K562 (cell line): ENCODE results near the gene PRCP. TPM values are rescaled to one million over a fixed set of nuclear protein-coding genes. Genes with fewer than 3 reads are reported as not detected.

Experiments used
- BCOR ChIP-seq: fragments of 450-650 bp; IDR thresholded peaks from 2 replicates; pipeline ENCODE4 v1.6.1; 2016
- BRCA1 ChIP-seq, 2 experiments: fragments of 450-650 bp in 1 of 2; sonication (generic) in 1 of 2; formaldehyde crosslinking in 1 of 2; IDR thresholded peaks; 2 replicates each; pipeline versions ENCODE4 v1.5.0 to v1.6.1; 2017 to 2020; ENCODE audit warnings: mild to moderate bottlenecking in 1 of 2, missing genetic modification reagents in 1 of 2
- MYC ChIP-seq, 2 experiments: fragments of 250-450 bp in 1 of 2; sonication (Bioruptor Pico) in 1 of 2; IDR thresholded peaks; 2 replicates each; pipeline versions ENCODE4 v1.5.1 to v1.6.1; 2012 to 2021; ENCODE audit warnings: low read depth in 2 of 2, borderline replicate concordance in 1 of 2, improper control_type of control experiment in 1 of 2, low read length in 1 of 2, mild to moderate bottlenecking in 1 of 2, moderate library complexity in 1 of 2
- NR4A1 ChIP-seq, 2 experiments: fragments of 250-450 bp in 1 of 2; fragments of 450-650 bp in 1 of 2; sonication (Bioruptor Pico) in 1 of 2; IDR thresholded peaks; 2 replicates each; pipeline versions ENCODE4 v1.4.0 to v1.6.1; 2016 to 2020; ENCODE audit warnings: mild to moderate bottlenecking in 2 of 2, missing compliant biosample characterization in 1 of 2, missing genetic modification characterization in 1 of 2, moderate library complexity in 1 of 2
- PML ChIP-seq: IDR thresholded peaks from 2 replicates; pipeline ENCODE4 v1.6.1; 2012; ENCODE audit warnings: low read length, inconsistent platforms
- RAD21 ChIP-seq, 2 experiments: fragments of 250-450 bp in 1 of 2; fragments of 450-650 bp in 1 of 2; sonication (Bioruptor Pico) in 1 of 2; formaldehyde crosslinking in 1 of 2; IDR thresholded peaks in 1 of 2; conservative IDR thresholded peaks in 1 of 2; 2 replicates each; pipeline versions ENCODE4 v1.4.0 to v1.8.0; 2020 to 2022; ENCODE audit warnings: mild to moderate bottlenecking in 2 of 2, moderate library complexity in 1 of 2
- RBM22 ChIP-seq: fragments of 200-400 bp; formaldehyde crosslinking; IDR thresholded peaks from 2 replicates; pipeline ENCODE4 v1.6.1; 2018; ENCODE audit warnings: low read length, low read depth; ENCODE audit not compliant: poor library complexity, severe bottlenecking
- SAP30 ChIP-seq: fragments of 200-600 bp; sonication (generic); IDR thresholded peaks from 2 replicates; pipeline ENCODE4 v1.6.1; 2012; ENCODE audit warnings: borderline replicate concordance, low read depth, mild to moderate bottlenecking, moderate library complexity, low read length, control low read depth, inconsistent platforms; ENCODE audit not compliant: insufficient read depth, poor library complexity, severe bottlenecking
- SNIP1 ChIP-seq: fragments of 450-650 bp; IDR thresholded peaks from 2 replicates; pipeline ENCODE4 v1.7.1; 2017; ENCODE audit warnings: low read depth, mild to moderate bottlenecking
- SPI1 ChIP-seq: IDR thresholded peaks from 2 replicates; pipeline ENCODE4 v1.6.1; 2011; ENCODE audit warnings: low read depth, low read length, control low read depth, borderline replicate concordance
- SREBF1 ChIP-seq: fragments of 150-350 bp; IDR thresholded peaks from 2 replicates; pipeline ENCODE4 v1.6.1; 2014; ENCODE audit warnings: antibody characterized with exemption, low read depth, low read length, borderline replicate concordance
- TGIF2 ChIP-seq: sonication (generic); formaldehyde crosslinking; IDR thresholded peaks from 2 replicates; pipeline ENCODE4 v1.8.1; 2022; ENCODE audit warnings: mild to moderate bottlenecking, missing genetic modification reagents, moderate library complexity
- ZNF354B ChIP-seq: fragments of 250-450 bp; sonication (Bioruptor Pico); IDR thresholded peaks from 2 replicates; pipeline ENCODE4 v1.4.0; 2020
- ZNF561 ChIP-seq: fragments of 450-650 bp; formaldehyde crosslinking; conservative IDR thresholded peaks from 2 replicates; pipeline ENCODE4 v1.4.0; 2020; ENCODE audit warnings: mild to moderate bottlenecking, moderate library complexity
- ZZZ3 ChIP-seq: fragments of 450-650 bp; IDR thresholded peaks from 2 replicates; pipeline ENCODE4 v1.6.1; 2016; ENCODE audit warnings: antibody characterized with exemption, mild to moderate bottlenecking, moderate library complexity
- polyA plus RNA-seq, 8 experiments: library from polyadenylated mRNA; depleted of rRNA in 4 of 8; stranded (reverse) in 5 of 8; unstranded in 3 of 8; fragments of >200 nt; fragmentation: Nextera tagmentation in 2 of 8; fragmentation: Illumina TruSeq in 1 of 8; extraction: Ambion mirVana in 2 of 8; extraction: Trizol in 1 of 8; gene quantifications; 2 replicates each; pipeline versions ENCODE4 v1.2.1 to v1.2.3, GENCODE V29; 2011 to 2014; ENCODE audit warnings: inconsistent platforms in 1 of 8, missing spikeins in 1 of 8
- total RNA-seq, 7 experiments: library from RNA; depleted of rRNA in 6 of 7; stranded (reverse); fragments of >200 nt in 6 of 7; fragmentation: Illumina TruSeq in 2 of 7; extraction: Trizol in 2 of 7; gene quantifications; 2 replicates each; pipeline versions ENCODE4 v1.2.1 to v1.2.3, GENCODE V29; 2011 to 2021; ENCODE audit warnings: low replicate concordance in 1 of 7
- TF ChIP-seq, protein P1 (sequence below): fragments of 450-650 bp; formaldehyde crosslinking; IDR thresholded peaks from 2 replicates; pipeline ENCODE4 v1.4.0; 2022; ENCODE audit warnings: missing genetic modification characterization
- TF ChIP-seq, protein P2 (sequence below): fragments of 200-800 bp; sonication (Bioruptor generic); IDR thresholded peaks from 2 replicates; pipeline ENCODE4 v1.6.1; 2017; ENCODE audit warnings: missing genetic modification characterization, missing compliant biosample characterization
- TF ChIP-seq, protein P3 (sequence below): fragments of 450-650 bp; IDR thresholded peaks from one replicate; pipeline ENCODE4 v1.6.1; 2018; ENCODE audit warnings: mild to moderate bottlenecking, moderate library complexity; ENCODE audit not compliant: partially characterized antibody
- TF ChIP-seq, protein P4 (sequence below): fragments of 250-450 bp; sonication (Bioruptor Pico); IDR thresholded peaks from 2 replicates; pipeline ENCODE4 v1.8.0; 2021; ENCODE audit warnings: borderline replicate concordance, mild to moderate bottlenecking, moderate library complexity; ENCODE audit not compliant: poor library complexity, severe bottlenecking
- TF ChIP-seq, protein P5 (sequence below): IDR thresholded peaks from 3 replicates; pipeline ENCODE4 v1.6.1; 2011; ENCODE audit warnings: borderline replicate concordance, mild to moderate bottlenecking; ENCODE audit not compliant: insufficient read length, insufficient read depth

Gene PRCP
- total and polyA plus RNA-seq, 9 of the 15 experiments (the other 6 are each of a cell fraction or from before 2014, with no cell fraction given) = 9.5 to 43.1 (median 23.2) TPM

DNA sequence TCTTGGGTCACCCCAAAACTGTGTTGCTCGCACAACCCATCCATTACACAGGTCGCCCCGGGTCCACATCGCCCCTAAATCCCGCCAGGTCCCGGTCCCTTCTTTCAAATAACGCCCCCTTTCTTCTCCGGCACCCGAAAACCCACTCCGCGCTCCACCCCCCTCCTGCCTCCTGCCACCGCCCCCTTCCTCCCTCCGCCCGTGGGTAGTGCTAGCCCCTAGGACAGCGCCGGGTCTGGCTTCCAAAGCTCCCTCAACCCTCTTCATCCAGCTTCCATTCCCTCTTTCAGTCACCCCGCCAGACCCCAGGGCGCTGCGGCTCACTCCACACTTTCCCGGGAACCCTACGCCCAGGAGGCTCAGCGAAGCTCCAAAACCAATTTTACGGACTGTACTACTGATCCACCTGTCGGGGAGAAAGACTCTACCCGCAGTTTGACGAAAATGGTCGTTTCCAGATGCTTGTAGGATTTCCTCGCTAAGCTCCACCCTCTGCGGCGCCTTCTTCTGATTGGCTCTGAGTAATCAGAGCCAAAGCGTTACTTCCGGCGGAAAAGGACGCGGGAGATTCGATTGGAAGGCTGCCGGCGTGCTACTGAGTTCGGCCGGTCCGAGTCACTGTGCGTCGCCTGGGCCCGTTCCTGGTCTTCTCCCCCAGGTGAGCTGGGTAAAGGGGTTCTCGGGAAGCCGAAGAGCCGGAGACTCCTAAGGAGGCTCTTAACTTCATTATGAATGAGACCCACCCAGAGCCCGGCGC is 1.1 kb upstream of the PRCP start, which contains the start of gene DDIAS (continued):
- TF ChIP-seq SNIP1 (no peak), ZNF561 (CRISPR knock-in tag) (no peak), SREBF1 (peak; percentile 92), RBM22 (no peak), BCOR (peak; percentile 10; the same call in 1 of the 2 replicates), RAD21 (CRISPR knock-in tag; conservative IDR thresholded peaks at IDR 0.05 in 1 of 2, IDR thresholded peaks at IDR 0.05 in 1 of 2) (no peak), ZNF354B (CRISPR knock-in tag) (no peak), SPI1 (no peak), ZZZ3 (no peak), TGIF2 (CRISPR knock-in tag) (0 out of 2 replicates have a peak, but pooled peaks have one; percentile 25), SAP30 (peak; percentile 99), MYC (IDR thresholded peaks at IDR 0.05; ENCODE audit: low read depth, low read length) (peak; percentile 73), MYC (CRISPR knock-in tag; IDR thresholded peaks at IDR 0.05; ENCODE audit: borderline replicate concordance, low read depth) (no peak), PML (peak; percentile 73), NR4A1 (CRISPR knock-in tag; IDR thresholded peaks at IDR 0.05) (no peak), NR4A1 (tag; IDR thresholded peaks at IDR 0.05) (no peak), BRCA1 (IDR thresholded peaks at IDR 0.05) (no peak), BRCA1 (CRISPR knock-in tag; IDR thresholded peaks at IDR 0.05) (no peak)
- TF ChIP-seq, protein P1, sequence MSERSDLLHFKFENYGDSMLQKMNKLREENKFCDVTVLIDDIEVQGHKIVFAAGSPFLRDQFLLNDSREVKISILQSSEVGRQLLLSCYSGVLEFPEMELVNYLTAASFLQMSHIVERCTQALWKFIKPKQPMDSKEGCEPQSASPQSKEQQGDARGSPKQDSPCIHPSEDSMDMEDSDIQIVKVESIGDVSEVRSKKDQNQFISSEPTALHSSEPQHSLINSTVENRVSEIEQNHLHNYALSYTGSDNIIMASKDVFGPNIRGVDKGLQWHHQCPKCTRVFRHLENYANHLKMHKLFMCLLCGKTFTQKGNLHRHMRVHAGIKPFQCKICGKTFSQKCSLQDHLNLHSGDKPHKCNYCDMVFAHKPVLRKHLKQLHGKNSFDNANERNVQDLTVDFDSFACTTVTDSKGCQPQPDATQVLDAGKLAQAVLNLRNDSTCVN (CRISPR knock-in tag) = no peak
- TF ChIP-seq, protein P2, sequence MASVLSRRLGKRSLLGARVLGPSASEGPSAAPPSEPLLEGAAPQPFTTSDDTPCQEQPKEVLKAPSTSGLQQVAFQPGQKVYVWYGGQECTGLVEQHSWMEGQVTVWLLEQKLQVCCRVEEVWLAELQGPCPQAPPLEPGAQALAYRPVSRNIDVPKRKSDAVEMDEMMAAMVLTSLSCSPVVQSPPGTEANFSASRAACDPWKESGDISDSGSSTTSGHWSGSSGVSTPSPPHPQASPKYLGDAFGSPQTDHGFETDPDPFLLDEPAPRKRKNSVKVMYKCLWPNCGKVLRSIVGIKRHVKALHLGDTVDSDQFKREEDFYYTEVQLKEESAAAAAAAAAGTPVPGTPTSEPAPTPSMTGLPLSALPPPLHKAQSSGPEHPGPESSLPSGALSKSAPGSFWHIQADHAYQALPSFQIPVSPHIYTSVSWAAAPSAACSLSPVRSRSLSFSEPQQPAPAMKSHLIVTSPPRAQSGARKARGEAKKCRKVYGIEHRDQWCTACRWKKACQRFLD = peak; percentile 92
- TF ChIP-seq, protein P3, sequence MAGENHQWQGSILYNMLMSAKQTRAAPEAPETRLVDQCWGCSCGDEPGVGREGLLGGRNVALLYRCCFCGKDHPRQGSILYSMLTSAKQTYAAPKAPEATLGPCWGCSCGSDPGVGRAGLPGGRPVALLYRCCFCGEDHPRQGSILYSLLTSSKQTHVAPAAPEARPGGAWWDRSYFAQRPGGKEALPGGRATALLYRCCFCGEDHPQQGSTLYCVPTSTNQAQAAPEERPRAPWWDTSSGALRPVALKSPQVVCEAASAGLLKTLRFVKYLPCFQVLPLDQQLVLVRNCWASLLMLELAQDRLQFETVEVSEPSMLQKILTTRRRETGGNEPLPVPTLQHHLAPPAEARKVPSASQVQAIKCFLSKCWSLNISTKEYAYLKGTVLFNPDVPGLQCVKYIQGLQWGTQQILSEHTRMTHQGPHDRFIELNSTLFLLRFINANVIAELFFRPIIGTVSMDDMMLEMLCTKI = no peak
- TF ChIP-seq, protein P4, sequence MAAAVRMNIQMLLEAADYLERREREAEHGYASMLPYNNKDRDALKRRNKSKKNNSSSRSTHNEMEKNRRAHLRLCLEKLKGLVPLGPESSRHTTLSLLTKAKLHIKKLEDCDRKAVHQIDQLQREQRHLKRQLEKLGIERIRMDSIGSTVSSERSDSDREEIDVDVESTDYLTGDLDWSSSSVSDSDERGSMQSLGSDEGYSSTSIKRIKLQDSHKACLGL (CRISPR knock-in tag) = peak; percentile 89
- TF ChIP-seq, protein P5, sequence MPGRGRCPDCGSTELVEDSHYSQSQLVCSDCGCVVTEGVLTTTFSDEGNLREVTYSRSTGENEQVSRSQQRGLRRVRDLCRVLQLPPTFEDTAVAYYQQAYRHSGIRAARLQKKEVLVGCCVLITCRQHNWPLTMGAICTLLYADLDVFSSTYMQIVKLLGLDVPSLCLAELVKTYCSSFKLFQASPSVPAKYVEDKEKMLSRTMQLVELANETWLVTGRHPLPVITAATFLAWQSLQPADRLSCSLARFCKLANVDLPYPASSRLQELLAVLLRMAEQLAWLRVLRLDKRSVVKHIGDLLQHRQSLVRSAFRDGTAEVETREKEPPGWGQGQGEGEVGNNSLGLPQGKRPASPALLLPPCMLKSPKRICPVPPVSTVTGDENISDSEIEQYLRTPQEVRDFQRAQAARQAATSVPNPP = no peak
